DMS 273 (cell line): ENCODE results near the gene SPOCK3.

Experiments
- DNase-seq: peaks from one replicate; lab custom pipeline; 2025; ENCODE audit not compliant: unreplicated experiment; lab: John Stamatoyannopoulos, UW

Gene SPOCK3

DNA sequence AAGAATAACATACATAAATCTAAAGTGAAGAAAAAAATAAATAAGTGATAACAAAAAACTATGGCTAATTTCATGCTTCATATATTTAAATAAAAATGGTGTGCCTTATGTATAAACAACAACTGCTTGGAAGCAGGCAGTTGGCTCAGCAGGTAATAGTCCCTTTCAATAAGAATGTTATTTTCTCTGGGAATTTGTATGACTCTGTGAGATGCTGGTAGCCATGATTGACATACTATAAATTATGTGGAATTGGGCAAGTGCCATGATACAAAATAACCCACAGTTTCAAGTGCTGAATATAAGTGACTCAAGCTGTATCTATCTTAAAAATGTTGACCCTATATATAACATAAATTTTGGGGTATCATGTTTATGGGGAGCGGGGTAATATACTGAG lies 546.5 kb downstream of the SPOCK3 start:
- DNase-seq: no peak
